HepG2 (cell line): Measurements from ENCODE around the gene GRB2. TPM values are rescaled to one million over a fixed set of nuclear protein-coding genes. Genes with fewer than 3 reads are reported as not detected.

Experiments used
- AHR ChIP-seq: IDR thresholded peaks from 2 replicates; pipeline ENCODE4 v1.6.1; 2018; ENCODE audit warnings: missing genetic modification reagents, missing compliant biosample characterization
- ARID2 ChIP-seq: sonication (generic); formaldehyde crosslinking; IDR thresholded peaks from 2 replicates; pipeline ENCODE4 v1.8.1; 2022; ENCODE audit warnings: mild to moderate bottlenecking, missing genetic modification reagents, borderline replicate concordance
- DBP ChIP-seq: sonication (generic); formaldehyde crosslinking; IDR thresholded peaks from 2 replicates; pipeline ENCODE4 v1.4.0; 2020; ENCODE audit warnings: missing genetic modification reagents; ENCODE audit errors: not compliant biosample characterization
- FOXP1 ChIP-seq, 2 experiments: fragments of 450-650 bp in 1 of 2; IDR thresholded peaks; 2 replicates each; pipeline ENCODE4 v1.6.1; 2017 to 2018; ENCODE audit warnings: antibody characterized with exemption in 1 of 2
- HCFC1 ChIP-seq: fragments of 150-350 bp; IDR thresholded peaks from 2 replicates; pipeline ENCODE4 v1.6.1; 2014; ENCODE audit warnings: low read depth, low read length
- HES4 ChIP-seq: sonication (generic); formaldehyde crosslinking; IDR thresholded peaks from 2 replicates; pipeline ENCODE4 v1.9.0; 2021; ENCODE audit warnings: mild to moderate bottlenecking, missing genetic modification reagents, borderline replicate concordance
- HOXA5 ChIP-seq: sonication (generic); formaldehyde crosslinking; IDR thresholded peaks from 2 replicates; pipeline ENCODE4 v1.4.0; 2020; ENCODE audit warnings: missing genetic modification reagents
- IKZF5 ChIP-seq: IDR thresholded peaks from 2 replicates; pipeline ENCODE4 v1.6.1; 2018; ENCODE audit warnings: missing genetic modification reagents, mild to moderate bottlenecking, missing compliant biosample characterization
- IRF9 ChIP-seq: sonication (generic); formaldehyde crosslinking; IDR thresholded peaks from 2 replicates; pipeline ENCODE4 v1.8.0; 2022; ENCODE audit warnings: missing genetic modification reagents, mild to moderate bottlenecking, borderline replicate concordance
- LBX2 ChIP-seq: sonication (generic); formaldehyde crosslinking; IDR thresholded peaks from 2 replicates; pipeline ENCODE4 v1.5.0; 2020; ENCODE audit warnings: missing genetic modification reagents, mild to moderate bottlenecking, borderline replicate concordance
- NR2C2 ChIP-seq: sonication (generic); formaldehyde crosslinking; IDR thresholded peaks from 2 replicates; pipeline ENCODE4 v1.4.0; 2020; ENCODE audit warnings: missing genetic modification reagents, mild to moderate bottlenecking, moderate library complexity, borderline replicate concordance
- SPEN ChIP-seq: sonication (generic); formaldehyde crosslinking; IDR thresholded peaks from 2 replicates; pipeline ENCODE4 v1.5.1; 2020; ENCODE audit warnings: low read depth, mild to moderate bottlenecking, missing genetic modification reagents
- TEAD2 ChIP-seq: sonication (generic); formaldehyde crosslinking; IDR thresholded peaks from 2 replicates; pipeline ENCODE4 v1.9.0; 2021; ENCODE audit warnings: missing genetic modification reagents
- UBTF ChIP-seq: sonication (generic); formaldehyde crosslinking; IDR thresholded peaks from 2 replicates; pipeline ENCODE4 v1.4.0; 2020; ENCODE audit warnings: mild to moderate bottlenecking, missing genetic modification reagents
- ZBTB20 ChIP-seq: sonication (generic); formaldehyde crosslinking; IDR thresholded peaks from 2 replicates; pipeline ENCODE4 v1.8.1; 2023; ENCODE audit warnings: missing genetic modification reagents, low read depth, mild to moderate bottlenecking, borderline replicate concordance
- ZBTB43 ChIP-seq: sonication (generic); formaldehyde crosslinking; conservative IDR thresholded peaks from 2 replicates; pipeline ENCODE4 v1.4.0; 2020; ENCODE audit warnings: missing genetic modification reagents
- ZNF12 ChIP-seq: sonication (generic); formaldehyde crosslinking; IDR thresholded peaks from 2 replicates; pipeline ENCODE4 v1.5.0; 2020; ENCODE audit warnings: missing genetic modification reagents
- ZNF512 ChIP-seq: sonication (generic); formaldehyde crosslinking; IDR thresholded peaks from 2 replicates; pipeline ENCODE4 v1.4.0; 2020; ENCODE audit warnings: mild to moderate bottlenecking, missing genetic modification reagents
- ZNF850 ChIP-seq: sonication (generic); formaldehyde crosslinking; conservative IDR thresholded peaks from 2 replicates; pipeline ENCODE4 v1.9.0; 2021; ENCODE audit warnings: mild to moderate bottlenecking, missing genetic modification reagents
- polyA plus RNA-seq, 8 experiments: library from polyadenylated mRNA; depleted of rRNA in 3 of 8; stranded (reverse) in 7 of 8; unstranded in 1 of 8; fragments of >200 nt; fragmentation: Illumina TruSeq in 4 of 8; extraction: Trizol in 4 of 8; gene quantifications; 2 replicates each; pipeline versions ENCODE4 v1.2.1 to v1.2.3, GENCODE V29; 2011 to 2016; ENCODE audit warnings: low read depth in 4 of 8, missing spikeins in 1 of 8, mixed read lengths in 1 of 8; ENCODE audit not compliant: insufficient read depth in 1 of 8
- total RNA-seq, 5 experiments: library from RNA; depleted of rRNA; stranded (reverse); fragments of >200 nt; fragmentation: Illumina TruSeq; extraction: Trizol; gene quantifications; 2 replicates each; pipeline ENCODE4 v1.2.3, GENCODE V29; 2016; ENCODE audit warnings: low read depth in 1 of 5

The GRB2 gene
- total and polyA plus RNA-seq, 2 of the 13 experiments (the other 11 are each of a cell fraction or from before 2014, with no cell fraction given) = 84.6 to 92.3 TPM

- TF ChIP-seq HOXA5 = peak; percentile 79; the same call in 1 of the 2 replicates
- no peak for TF ChIP-seq TEAD2 (CRISPR knock-in tag)
- no peak for TF ChIP-seq ZBTB20 (CRISPR knock-in tag)
- 0 out of 2 replicates have a peak, but pooled peaks have one; percentile 68 for TF ChIP-seq ARID2
- peak; percentile 50; the same call in 1 of the 2 replicates for TF ChIP-seq ZNF12 (CRISPR knock-in tag)
- no peak; the same call in 1 of the 2 replicates for TF ChIP-seq HES4 (CRISPR knock-in tag)
- TF ChIP-seq ZBTB43 (CRISPR knock-in tag) = peak; percentile 68; the same call in 1 of the 2 replicates
- TF ChIP-seq IRF9 = no peak; the same call in 1 of the 2 replicates
- peak; percentile 85 for TF ChIP-seq IKZF5 (CRISPR knock-in tag)
- TF ChIP-seq DBP (CRISPR knock-in tag) = no peak
- no peak for TF ChIP-seq LBX2 (CRISPR knock-in tag)
- TF ChIP-seq NR2C2 (CRISPR knock-in tag) = peak; percentile 66; the same call in 1 of the 2 replicates
- TF ChIP-seq SPEN (CRISPR knock-in tag) = peak; percentile 91
- TF ChIP-seq ZNF850 = no peak
- peak; percentile 64; the same call in 1 of the 2 replicates for TF ChIP-seq AHR (CRISPR knock-in tag)
- TF ChIP-seq UBTF (CRISPR knock-in tag) = peak; percentile 92
- no peak for TF ChIP-seq FOXP1 (IDR thresholded peaks at IDR 0.05)
- TF ChIP-seq FOXP1 (CRISPR knock-in tag; IDR thresholded peaks at IDR 0.05) = no peak
- TF ChIP-seq ZNF512 (CRISPR knock-in tag) = no peak
- peak; percentile 22; the same call in 1 of the 2 replicates for TF ChIP-seq HCFC1
These were observed 11.8 kb downstream of the GRB2 start (continued) for GRCh38 chr17:75393523-75394331.
